GM19324 (cell line): ENCODE data around the gene OR52J3.
"Not testable (repeated sequence)": the region's sequence is repeated elsewhere in the genome, so short reads cannot be mapped to it uniquely, and the experiment has no call there.

Experiments
- ATAC-seq: cut with Tn5 transposase; IDR thresholded peaks from one replicate; pipeline ENCODE4 v1.9.1; 2021; ENCODE audit warnings: mild to moderate bottlenecking, moderate library complexity; ENCODE audit not compliant: unreplicated experiment, low FRiP score

The OR52J3 gene

DNA sequence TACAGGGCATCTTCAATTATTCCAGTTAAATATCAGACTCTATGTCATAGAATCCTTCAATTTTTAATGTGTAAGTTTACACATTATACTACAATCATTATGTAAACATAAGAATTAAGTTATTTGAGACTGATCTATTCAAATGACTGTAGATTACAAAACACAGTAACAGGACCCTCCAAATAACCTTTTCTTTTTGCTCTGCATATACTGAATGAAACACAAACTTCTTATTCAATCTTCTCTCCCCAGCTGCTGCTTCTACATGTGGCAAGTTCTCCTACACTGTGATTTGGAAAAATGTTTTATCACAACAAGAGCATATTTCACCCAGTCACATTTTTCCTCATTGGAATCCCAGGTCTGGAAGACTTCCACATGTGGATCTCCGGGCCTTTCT, at the start of gene OR52J3:
OR52J3 (plus strand) TSS at position 301 of the 400 bp plus-strand sequence; CDS start at position 301, 0 bp downstream.
- ATAC-seq, result no peak

DNA sequence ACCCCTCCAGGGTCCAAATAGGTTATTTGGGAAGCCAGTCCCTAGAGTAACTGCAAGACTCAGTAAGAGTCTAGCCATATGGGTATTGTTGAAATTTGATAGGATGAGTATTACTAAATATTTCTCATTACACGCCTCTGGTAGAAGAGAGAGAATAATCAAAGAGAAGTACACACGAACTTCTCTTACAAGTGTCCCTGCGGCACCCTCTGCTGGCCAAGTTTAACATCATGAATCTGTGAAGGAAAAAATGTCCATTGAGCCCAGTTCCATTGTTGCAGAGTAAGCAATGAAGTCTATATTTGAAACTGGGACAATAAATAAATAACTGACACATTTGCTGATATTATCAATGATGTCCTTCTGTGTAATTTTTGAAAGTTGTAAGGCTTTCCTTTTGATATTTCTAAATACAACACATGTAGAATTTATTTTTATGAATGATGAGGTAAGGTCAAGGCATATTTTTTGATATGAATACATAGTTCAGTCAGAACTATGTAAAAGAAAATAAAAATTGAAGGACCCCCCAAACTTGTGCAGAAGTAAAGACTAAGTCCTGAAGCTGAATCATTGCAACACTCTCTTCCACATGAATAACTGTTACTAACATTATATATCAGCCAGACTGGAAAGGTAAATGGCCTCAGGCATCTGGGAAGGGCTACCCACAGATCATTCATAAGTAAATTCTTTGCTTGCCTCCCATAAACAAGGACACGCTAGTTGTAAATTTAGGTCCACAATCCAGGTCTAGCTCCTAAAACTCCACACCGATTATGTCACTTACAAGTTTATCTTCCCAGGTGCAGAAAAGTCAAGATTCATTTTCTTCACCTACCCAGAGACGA, 41.7 kb upstream of the OR52J3 start:
- no peak for ATAC-seq

DNA sequence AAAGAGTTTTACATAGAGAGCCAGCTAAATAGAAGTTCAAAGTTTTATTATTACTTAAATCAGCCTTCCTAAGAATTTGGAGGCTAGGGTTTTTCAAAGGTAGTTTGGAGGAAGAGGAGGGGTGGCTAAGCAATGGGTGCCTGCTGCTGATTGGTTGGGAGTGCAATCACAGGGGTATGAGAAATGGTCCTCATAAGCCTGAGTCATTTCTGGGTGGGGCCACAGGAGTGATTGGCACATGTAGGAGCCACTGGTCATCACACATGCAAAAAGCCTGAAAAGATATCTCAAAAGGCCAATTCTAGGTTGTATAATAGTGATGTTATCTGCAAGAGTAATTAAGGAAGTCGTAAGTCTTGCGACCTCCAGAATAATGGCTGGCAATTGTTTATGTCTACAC, 38.8 kb upstream of the OR52J3 start:
- no peak for ATAC-seq

DNA sequence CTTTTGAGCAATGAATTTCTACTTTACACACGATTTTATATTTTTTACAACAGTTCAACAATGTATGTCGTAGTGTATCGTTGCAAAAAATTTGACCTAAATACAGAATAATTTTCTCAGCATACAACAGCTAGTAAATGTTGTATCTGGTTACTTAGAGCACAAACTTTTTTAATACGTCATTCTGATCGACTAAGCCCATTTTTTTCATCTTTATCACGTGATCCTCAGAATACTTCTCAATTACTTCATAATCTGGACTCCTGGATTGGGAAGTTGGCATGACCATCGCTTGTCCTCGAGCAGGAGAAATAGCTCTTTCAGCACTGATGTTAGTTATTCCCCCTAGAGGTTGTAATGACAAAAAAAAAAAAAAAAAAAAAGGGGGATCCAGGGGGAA, 35.1 kb upstream of the OR52J3 start:
- ATAC-seq, result no peak

DNA sequence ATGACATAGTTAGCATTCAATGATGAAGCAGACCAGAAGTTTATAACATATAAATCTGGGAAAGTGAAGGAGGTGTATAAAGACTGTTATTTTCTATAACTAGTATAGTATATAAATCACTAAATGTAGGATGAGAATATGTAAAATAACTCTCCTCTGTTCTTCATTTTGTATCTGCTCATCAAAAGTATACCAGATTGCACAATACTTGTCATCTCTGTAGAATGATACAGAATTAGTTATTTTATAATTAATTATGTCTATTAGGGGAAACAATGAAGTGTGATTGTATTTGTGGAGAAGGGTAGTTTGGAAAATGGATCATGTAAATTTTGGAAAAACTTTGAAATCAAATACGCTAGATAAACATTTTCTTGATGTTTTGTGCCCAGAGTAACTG, 33.3 kb upstream of the OR52J3 start:
- ATAC-seq, result no peak

DNA sequence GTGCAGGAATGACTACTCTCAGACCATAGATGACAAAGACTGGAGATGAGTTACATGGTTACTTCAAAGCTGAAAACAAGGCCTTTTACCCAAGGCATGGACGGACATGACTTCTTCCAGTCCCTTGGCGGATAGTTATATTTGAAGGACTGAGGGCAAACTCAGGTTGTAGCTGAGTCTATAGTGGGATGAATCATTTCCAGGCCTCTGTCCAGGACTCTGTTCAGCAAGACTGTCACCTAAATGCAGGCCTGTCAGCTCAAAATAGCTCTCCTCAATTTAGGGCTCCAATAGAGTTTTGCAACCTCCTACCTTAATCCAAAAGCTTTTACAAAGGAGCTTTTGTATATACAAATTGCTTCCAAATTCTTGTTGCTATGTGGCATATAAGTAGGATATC, 24.3 kb upstream of the OR52J3 start:
- no peak for ATAC-seq

DNA sequence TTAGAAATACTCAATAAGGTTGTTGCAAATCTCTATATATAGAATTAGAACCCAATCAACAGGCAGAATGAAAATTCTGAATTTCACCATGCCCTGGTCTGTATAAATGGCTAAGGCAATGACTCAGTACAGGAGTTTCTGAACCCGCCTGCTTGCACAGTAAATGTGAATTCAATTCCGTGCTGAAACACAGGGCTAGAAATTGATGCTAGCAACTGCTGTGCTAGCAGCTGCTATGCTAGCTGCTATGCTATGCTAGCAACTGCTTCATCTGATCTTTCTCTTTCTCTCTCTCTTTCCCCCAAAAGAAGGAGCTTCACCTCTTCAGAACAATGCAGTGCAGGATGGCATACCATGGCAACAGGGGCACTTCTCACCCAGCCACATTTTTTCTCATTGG, 9.7 kb upstream of the OR52J3 start:
- no peak for ATAC-seq

DNA sequence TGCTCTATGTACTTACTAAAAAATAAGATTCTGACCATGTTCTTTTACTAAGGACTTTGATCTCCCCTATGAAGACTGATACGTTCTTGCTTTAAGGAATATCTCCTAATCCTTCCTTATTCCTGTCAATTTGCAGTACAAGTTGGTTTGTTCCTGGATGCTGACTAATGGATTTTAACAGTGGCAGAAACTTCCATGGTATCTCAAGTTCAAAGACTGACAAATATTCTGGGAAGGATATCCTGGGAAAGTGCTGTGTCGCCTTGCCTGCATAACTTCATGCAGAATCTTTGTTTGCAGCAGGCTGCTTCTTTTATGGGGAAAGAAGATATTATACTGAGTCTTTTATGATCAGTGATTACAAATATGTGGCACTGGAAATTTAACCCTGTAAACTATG, 8.4 kb upstream of the OR52J3 start:
- ATAC-seq, result no peak

DNA sequence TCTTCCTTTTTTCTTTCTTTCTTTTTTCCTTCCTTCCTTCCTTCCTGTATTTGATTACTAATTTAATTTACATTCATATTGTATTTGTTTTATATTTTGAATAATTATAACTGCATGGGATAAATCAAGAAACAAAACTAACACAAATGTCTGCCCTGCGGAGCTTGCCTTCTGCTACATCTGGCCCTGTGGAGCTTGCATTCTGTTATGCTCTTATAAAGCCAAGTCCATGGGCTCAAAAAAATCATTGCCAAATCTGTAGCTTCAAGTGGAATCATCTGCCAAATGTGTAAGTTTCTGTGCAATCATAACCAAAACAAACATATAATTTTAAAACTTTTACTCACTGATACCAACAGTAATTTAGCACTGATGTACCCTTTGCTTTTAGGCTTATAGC, 8.0 kb upstream of the OR52J3 start:
- ATAC-seq, result no peak

DNA sequence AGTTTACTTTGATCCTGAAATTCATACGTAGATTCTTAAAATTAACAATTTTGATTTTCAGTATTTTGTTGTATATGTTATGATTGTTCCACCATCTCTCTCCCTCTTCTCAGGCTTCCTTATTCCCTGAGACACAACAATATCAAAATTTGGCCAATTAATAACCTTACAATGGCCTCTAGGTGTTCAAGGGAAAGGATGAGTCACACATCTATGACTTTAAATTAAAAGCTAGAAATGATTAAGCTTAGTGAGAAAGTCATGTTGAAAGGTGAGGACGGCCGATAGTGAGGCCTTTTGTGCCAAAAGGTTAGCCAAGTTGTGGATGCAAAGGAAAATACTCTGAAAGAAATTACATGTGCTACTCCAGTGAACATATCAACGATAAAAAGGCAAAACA, 5.5 kb upstream of the OR52J3 start:
- no peak for ATAC-seq

DNA sequence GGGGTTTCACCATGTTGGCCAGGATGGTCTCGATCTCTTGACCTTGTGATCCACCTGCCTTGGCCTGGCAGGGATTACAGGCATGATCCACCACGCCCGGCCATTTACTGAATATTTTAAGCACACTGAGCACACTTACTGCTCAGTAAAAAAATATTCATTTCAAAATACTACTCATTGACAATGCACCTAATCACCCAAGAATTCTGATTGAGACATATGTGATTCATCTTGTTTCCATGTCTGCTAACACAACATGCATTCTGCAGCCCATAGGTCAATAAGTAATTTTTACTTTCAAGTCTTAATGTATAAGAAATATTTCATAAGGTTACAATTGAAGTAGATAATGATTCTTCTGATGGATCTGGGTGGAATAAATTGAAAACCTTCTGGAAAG, 4.2 kb upstream of the OR52J3 start:
- ATAC-seq, result no peak

DNA sequence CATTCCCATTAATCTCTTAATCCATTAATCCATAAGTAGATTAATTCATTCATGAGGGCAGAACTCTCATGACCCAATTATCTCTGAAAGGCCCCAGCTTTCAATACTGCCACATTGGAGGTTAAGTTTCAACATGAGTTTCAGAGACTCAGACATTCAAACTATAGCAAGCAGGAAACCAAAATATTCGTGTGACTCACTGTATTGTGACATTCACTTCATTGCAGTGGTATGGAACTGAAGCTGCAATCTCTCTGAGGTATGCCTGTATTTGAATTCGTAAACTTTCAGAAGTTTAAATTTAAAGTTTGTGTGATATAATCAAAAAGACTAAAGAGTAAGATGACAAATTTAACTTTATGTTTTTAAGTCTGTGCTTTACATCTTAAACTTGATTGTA, 2.9 kb upstream of the OR52J3 start:
- no peak for ATAC-seq

DNA sequence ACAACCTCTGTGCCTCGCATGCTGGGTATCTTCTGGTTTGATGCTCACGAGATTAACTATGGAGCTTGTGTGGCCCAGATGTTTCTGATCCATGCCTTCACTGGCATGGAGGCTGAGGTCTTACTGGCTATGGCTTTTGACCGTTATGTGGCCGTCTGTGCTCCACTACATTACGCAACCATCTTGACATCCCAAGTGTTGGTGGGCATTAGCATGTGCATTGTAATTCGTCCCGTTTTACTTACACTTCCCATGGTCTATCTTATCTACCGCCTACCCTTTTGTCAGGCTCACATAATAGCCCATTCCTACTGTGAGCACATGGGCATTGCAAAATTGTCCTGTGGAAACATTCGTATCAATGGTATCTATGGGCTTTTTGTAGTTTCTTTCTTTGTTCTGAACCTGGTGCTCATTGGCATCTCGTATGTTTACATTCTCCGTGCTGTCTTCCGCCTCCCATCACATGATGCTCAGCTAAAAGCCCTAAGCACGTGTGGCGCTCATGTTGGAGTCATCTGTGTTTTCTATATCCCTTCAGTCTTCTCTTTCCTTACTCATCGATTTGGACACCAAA, 516 bp downstream of the OR52J3 start:
- no peak for ATAC-seq

DNA sequence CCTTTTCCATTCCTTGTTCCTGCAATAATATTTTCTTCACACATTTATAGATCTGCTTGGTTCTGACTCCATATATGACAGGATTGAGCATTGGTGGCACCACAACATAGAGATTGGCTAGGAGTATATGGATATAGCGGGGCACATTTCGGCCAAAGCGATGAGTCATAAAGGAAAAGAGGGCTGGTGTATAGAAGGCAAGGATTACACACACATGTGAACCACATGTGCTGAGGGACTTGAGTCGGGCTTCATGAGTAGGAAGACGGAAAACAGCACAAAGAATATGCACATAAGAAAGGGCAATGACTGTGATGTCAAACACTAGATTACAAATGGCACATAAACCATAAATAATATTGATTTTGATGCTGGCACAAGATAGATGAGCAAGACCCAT, 12.4 kb downstream of the OR52J3 start:
- not testable (repeated sequence) for ATAC-seq

DNA sequence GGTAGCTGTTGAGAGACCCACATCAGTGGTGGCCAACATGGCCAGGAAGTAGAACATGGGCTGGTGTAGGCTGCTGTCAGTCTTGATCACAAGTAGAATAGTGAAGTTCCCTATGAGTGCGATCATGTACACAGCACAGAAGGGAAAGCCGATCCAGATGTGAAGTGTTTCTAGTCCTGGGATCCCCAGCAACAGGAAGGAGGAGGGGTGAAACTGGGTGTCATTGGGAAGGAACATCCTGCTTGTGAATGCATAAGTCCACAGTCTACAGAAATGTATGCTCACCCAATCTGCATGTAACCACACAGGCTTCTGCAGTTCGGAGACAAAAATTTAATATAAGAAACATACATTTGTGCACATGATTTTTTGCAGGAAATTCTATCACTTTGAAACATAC, 13.1 kb downstream of the OR52J3 start, which contains the start of gene OR52E2:
OR52E2 (minus strand) TSS at position 237 of the 400 bp plus-strand sequence; CDS start at position 237, 0 bp downstream.
- ATAC-seq, result no peak

DNA sequence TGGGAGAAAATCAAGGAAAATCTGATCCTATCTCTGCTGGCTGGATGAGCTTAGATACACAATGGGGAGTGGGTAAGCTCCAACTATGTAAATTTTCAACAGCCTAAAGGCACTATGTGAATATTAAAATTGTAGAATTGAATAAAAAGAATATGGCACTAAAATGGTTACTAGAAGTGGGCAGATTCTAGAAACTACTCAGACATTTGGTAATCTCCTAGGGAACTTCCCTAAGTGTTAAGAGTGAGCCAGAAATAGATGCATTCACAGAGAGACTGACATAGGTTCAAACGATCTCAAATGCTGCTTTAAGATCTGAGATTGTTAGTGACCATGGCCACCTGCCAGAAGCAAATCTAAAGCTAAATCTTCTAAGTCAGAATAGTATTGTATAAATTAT, 18.7 kb downstream of the OR52J3 start:
- ATAC-seq, result no peak

DNA sequence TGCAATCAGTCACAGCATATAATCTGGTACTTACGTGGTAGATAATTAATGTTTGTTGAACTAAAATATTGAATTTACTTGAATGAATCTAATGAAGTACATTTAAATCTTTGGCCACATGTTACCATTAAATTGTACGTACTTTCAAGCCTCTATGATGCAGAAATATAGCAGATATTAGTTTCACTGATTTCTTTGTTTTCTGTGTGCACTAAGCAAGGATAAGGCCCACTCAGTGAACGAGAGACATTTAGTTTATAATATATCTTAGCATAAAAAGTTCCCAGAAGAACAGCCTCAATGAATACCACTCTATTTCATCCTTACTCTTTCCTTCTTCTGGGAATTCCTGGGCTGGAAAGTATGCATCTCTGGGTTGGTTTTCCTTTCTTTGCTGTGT, 22.9 kb downstream of the OR52J3 start, which contains the start of gene OR52E1:
OR52E1 (plus strand) TSS at position 301 of the 400 bp plus-strand sequence.
- no peak for ATAC-seq

DNA sequence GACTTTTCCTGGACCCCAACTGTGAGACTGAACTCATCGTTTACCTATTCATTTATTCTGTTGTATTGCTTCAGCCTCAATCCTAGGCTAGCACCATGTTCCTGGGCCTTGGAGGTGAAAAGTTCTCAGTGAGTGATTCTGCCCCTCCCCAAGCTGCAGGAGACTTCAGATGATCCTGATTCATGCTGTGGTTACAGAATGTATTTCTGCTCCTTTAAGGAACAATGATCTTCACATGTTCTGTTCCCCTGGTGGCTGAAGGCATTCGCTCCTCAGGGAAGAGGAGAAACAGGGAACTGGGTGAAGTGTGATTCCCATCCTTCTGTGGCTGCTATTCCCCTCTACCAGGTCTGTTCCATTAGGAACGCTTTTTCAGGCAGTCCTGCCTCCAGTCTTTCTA, 25.5 kb downstream of the OR52J3 start:
- ATAC-seq, result no peak

DNA sequence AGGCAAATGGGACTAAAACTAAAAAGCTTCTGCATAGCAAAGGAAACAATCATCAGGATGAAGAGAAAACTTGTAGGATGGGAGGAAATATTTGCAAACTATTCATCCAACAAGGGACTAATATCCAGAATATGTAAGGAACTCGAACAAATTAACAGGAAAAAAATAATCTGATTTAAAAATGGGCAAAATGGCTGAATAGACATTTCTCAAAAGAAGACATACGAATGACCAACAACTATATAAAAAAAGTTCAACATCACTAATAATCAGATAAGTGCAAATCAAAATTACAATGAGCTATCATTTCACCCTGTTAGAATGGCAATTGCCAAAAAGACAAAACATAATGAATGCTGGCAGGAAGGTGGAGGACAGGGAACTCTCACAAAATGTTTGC, 35.1 kb downstream of the OR52J3 start:
- no peak for ATAC-seq

DNA sequence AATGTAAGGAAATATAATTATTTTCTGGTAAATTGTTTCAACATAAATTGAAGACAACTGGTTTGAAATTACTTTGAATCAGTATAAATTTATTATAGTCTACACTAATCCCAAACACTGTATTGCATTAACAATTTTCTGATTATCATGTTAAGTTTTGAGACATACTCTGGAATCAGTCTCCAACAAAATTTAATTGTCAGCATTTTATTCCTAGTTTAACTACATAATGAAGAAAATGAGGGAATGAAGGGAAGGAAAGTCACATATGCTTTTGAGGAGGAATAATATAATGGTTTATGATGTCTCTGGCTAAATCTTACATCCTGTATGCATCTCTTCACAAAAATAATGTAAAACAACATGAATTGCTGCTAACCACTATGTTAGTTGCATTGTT, 37.3 kb downstream of the OR52J3 start:
- no peak for ATAC-seq

DNA sequence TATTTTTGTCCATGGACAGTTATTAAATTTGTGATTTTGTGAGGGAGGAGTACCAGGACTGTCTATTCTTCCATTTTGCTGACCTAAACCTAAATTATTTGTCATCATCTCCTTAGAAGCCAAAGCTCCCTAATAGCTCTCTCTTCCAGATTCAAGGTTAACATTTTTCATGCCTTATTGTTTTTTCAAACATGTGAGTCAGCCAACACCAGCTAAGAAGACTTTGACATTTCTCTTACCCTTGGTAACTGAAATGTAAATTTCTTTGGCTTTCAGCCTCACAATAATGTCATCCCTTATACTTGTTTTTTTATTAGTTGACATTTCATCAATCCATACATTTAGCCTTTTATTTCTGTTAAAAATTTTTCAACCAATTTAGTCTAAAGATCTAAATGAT, 42.2 kb downstream of the OR52J3 start:
- ATAC-seq, result no peak

DNA sequence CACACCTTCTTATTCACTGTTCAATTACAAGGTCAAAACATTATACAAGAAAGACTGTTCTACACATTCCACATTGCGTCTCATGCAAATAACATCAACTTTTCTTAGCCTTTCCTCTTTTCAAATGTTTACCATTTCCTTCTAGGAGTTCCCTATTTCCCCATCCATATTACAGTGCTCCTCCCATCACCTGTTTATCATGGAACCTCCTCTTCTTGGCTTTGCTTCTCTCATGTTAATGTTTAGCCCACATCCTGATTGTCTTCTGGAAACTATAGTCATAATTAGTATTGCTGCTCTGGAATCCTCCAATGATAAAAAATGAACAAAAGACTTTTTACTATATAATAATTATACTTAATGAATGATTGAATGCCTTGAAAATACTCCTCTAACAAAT, 44.3 kb downstream of the OR52J3 start:
- no peak for ATAC-seq
